ENCODE data around the gene ODF2L.

The ODF2L gene

DNA sequence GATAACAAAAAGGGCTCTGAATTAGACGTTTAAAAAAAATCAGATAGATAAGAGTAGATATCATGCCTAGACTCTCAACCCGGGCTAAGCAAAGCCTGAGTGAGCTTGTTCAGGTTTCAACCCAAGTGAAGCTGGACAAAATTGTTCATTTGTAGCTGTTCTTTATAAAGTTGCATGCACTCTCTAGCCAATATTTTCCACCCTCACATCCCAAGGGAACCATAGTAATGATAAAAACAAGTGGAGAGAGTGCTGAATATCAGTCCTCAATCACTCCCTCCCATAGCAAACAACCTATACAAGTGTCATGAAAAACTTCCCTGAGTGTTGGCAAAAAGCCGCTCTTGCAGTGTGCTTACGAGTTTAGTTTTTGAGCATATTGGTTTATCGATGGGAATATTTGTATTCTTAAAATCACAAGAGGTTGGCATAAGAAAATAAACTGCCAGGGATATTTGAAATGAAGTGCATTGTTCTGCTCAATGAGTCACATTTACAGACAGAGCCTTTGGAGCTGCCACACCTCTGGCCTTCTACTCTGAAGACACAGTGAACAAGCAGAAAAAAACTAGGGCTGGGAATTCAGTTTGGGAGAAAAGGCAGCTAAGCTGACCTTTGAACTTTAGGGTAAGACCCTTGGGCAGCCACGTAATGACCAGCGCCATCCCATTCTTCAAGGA lies 25.6 kb upstream of the ODF2L start:
- no peak for TF ChIP-seq CTCF (IDR thresholded peaks at IDR 0.05; ENCODE audit: control insufficient read depth, insufficient read depth, low read depth, low read length, missing control alignments)
- no peak for DNase-seq (ENCODE audit: low read depth)
- no peak overlapping the region for H3K4me3 ChIP-seq (ENCODE audit: control insufficient read depth, low read depth, low read length)

DNA sequence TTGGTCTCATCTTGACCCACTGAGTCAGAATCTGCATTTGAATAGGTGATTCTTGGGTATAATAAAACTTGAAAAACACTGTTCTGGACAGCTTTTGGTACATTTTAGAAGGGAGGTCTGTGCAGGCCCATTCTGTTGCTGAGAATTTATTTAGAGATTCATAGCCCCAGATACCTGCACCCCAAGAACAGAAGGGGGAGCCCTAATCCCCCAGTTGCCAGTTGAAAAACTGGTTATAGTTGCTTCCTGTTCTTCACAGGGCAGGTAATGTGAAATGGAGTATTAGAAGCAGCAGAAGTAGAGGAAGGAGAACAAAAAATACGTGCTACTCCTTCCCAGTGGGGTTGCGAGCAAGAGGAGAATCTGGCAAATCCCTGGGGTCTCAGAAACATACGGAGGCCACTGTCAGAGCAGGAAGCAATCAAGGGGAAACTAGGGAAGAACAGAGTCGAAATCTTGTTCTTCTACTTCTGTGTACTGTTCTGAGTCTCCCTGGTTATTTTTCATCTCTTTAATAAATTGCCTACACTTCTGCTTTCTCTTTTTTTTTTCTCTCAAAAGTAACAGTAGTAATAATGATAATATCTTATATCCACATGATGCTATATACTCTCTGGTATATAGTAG lies 23.3 kb upstream of the ODF2L start:
- peak; percentile 75 for TF ChIP-seq CTCF (IDR thresholded peaks at IDR 0.05; ENCODE audit: control insufficient read depth, insufficient read depth, low read depth, low read length, missing control alignments)
- H3K4me3 ChIP-seq (ENCODE audit: control insufficient read depth, low read depth, low read length): no peak overlapping the region
- no peak for DNase-seq (ENCODE audit: low read depth)

DNA sequence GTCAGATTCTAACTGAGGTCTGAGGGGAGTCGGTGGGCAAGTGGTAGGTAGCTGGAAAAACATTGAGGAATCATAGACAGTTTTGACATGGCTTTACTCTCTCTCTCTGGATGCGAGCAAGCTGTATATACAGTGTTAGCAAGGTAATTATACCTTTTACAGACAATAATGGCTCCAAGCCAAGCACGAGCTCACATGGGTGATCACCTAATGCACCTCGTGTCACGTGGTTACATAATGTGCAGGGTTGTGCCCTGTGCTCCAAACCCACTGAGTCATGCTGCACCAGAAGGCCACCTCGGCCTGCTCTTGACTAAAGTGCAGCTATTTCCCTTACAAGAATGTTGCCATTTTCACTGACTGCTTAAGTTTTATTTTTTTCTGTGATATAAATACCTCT lies 20.2 kb upstream of the ODF2L start:
- DNase-seq (ENCODE audit: low read depth): no peak
- no peak for TF ChIP-seq CTCF (IDR thresholded peaks at IDR 0.05; ENCODE audit: control insufficient read depth, insufficient read depth, low read depth, low read length, missing control alignments)
- H3K4me3 ChIP-seq (ENCODE audit: control insufficient read depth, low read depth, low read length): no peak overlapping the region

- no peak for DNase-seq (ENCODE audit: low read depth)
- no peak for TF ChIP-seq CTCF (IDR thresholded peaks at IDR 0.05; ENCODE audit: control insufficient read depth, insufficient read depth, low read depth, low read length, missing control alignments)
- H3K4me3 ChIP-seq (ENCODE audit: control insufficient read depth, low read depth, low read length): no peak overlapping the region
These were observed 14.8 kb upstream of the ODF2L start for GRCh38 chr1:86410879-86411278.

GRCh38 chr1:86409416-86410021 lies 13.4 kb upstream of the ODF2L start:
- no peak for DNase-seq (ENCODE audit: low read depth)
- no peak overlapping the region for H3K4me3 ChIP-seq (ENCODE audit: control insufficient read depth, low read depth, low read length)
- TF ChIP-seq CTCF (IDR thresholded peaks at IDR 0.05; ENCODE audit: control insufficient read depth, insufficient read depth, low read depth, low read length, missing control alignments): no peak

GRCh38 chr1:86396498-86396890 lies 371 bp upstream of the ODF2L start:
- H3K4me3 ChIP-seq (ENCODE audit: control insufficient read depth, low read depth, low read length): peak overlapping the region; percentile 90
- no peak for TF ChIP-seq CTCF (IDR thresholded peaks at IDR 0.05; ENCODE audit: control insufficient read depth, insufficient read depth, low read depth, low read length, missing control alignments)
- DNase-seq (ENCODE audit: low read depth): no peak
